Activated B cell treated with CpG ODN at 0.5 μM for 24 hours (primary cell): Measurements from ENCODE around the gene RWDD1. TPM values are rescaled to one million over a fixed set of nuclear protein-coding genes. Genes with fewer than 3 reads are reported as not detected.

Experiments
- ATAC-seq: fragments of 200-7000 bp; cut with Tn5 transposase; one replicate; pipeline ENCODE4 v1.10.0; 2021; ENCODE audit warnings: low read depth, mild to moderate bottlenecking, moderate library complexity
- CTCF ChIA-PET: fragments of 350-600 bp; sonication (Branson Sonifier 250); formaldehyde crosslinking; loops from one replicate; lab custom pipeline; 2021; ENCODE audit warnings: antibody characterized with exemption; lab: Charles Lee
- POLR2A ChIA-PET: fragments of 350-600 bp; sonication (Branson Sonifier 250); formaldehyde crosslinking; loops from one replicate; lab custom pipeline; 2021; ENCODE audit warnings: antibody characterized with exemption; lab: Charles Lee
- DNase-seq: peaks from one replicate; pipeline ENCODE4 v3.0.0; 2022
- H3K27ac Mint-ChIP-seq: one replicate; pipeline ENCODE4 v1.8.0; 2020; ENCODE audit warnings: mixed read lengths
- H3K27me3 Mint-ChIP-seq: one replicate; pipeline ENCODE4 v1.8.0; 2021; ENCODE audit warnings: mixed read lengths
- H3K36me3 Mint-ChIP-seq: one replicate; pipeline ENCODE4 v1.8.0; 2021; ENCODE audit warnings: low read depth, mixed read lengths
- H3K4me1 Mint-ChIP-seq: one replicate; pipeline ENCODE4 v1.8.0; 2021; ENCODE audit warnings: mixed read lengths
- H3K4me3 Mint-ChIP-seq: one replicate; pipeline ENCODE4 v1.8.0; 2020; ENCODE audit warnings: mild to moderate bottlenecking, mixed read lengths
- H3K9me3 Mint-ChIP-seq: one replicate; pipeline ENCODE4 v1.8.0; 2020; ENCODE audit warnings: mixed read lengths
- intact Hi-C: fragments of 100-400 bp; cut with micrococcal nuclease; formaldehyde crosslinking; loops from one replicate; pipeline ENCODE4 v1.15.1; 2024
- total RNA-seq: library from RNA; stranded (reverse); gene quantifications from 2 replicates; pipeline ENCODE4 v1.2.3, GENCODE V29; 2022
- TF ChIP-seq, protein P1 (sequence below): fragments of 200-600 bp; IDR thresholded peaks from one replicate; pipeline ENCODE4 v1.8.0; 2022; ENCODE audit warnings: antibody characterized with exemption, mild to moderate bottlenecking

RWDD1 gene
- total RNA-seq, 1 donor from 2014 or later, result 30.9 TPM

DNA sequence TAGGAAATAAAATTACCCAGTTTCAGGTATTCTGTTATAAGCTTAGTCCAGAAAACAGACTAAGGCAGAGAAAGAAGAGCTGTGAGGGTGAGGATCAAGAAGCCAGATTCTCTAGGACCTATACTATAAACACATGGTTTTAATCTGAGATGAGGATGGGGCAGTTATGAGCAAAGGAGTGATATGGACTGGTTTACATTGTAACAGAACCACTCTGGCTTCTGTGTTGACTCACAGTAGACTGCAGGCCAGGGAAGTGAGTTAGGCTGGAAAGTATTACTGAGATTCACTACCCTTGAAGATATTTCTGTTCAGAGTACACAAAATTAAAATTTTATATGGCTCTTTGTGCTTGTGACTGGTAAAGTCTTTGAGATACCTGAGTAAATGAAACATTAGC lies 3.2 kb upstream of the RWDD1 start:
- ATAC-seq (no peak), DNase-seq (no peak)
- CTCF ChIA-PET, result no interaction called here
- POLR2A ChIA-PET, result interaction anchor here (3.8 kb wide), 1 partner anchor 288 kb away, joined by 50 read pairs; the partner anchor contains the start of gene TSPYL1
- TF ChIP-seq, protein P1, sequence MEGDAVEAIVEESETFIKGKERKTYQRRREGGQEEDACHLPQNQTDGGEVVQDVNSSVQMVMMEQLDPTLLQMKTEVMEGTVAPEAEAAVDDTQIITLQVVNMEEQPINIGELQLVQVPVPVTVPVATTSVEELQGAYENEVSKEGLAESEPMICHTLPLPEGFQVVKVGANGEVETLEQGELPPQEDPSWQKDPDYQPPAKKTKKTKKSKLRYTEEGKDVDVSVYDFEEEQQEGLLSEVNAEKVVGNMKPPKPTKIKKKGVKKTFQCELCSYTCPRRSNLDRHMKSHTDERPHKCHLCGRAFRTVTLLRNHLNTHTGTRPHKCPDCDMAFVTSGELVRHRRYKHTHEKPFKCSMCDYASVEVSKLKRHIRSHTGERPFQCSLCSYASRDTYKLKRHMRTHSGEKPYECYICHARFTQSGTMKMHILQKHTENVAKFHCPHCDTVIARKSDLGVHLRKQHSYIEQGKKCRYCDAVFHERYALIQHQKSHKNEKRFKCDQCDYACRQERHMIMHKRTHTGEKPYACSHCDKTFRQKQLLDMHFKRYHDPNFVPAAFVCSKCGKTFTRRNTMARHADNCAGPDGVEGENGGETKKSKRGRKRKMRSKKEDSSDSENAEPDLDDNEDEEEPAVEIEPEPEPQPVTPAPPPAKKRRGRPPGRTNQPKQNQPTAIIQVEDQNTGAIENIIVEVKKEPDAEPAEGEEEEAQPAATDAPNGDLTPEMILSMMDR, result no peak
- intact Hi-C loops, result no loop called here
- Mint-ChIP-seq H3K27me3 (peaks cover 8% of the 10 kb centered on the region), H3K36me3 (peaks cover 13% of the 10 kb centered on the region), H3K4me1 (peaks cover 40% of the 10 kb centered on the region), H3K4me3 (no peak overlapping the region), H3K9me3 (no peaks in the 10 kb centered on the region), H3K27ac (no peak overlapping the region)

DNA sequence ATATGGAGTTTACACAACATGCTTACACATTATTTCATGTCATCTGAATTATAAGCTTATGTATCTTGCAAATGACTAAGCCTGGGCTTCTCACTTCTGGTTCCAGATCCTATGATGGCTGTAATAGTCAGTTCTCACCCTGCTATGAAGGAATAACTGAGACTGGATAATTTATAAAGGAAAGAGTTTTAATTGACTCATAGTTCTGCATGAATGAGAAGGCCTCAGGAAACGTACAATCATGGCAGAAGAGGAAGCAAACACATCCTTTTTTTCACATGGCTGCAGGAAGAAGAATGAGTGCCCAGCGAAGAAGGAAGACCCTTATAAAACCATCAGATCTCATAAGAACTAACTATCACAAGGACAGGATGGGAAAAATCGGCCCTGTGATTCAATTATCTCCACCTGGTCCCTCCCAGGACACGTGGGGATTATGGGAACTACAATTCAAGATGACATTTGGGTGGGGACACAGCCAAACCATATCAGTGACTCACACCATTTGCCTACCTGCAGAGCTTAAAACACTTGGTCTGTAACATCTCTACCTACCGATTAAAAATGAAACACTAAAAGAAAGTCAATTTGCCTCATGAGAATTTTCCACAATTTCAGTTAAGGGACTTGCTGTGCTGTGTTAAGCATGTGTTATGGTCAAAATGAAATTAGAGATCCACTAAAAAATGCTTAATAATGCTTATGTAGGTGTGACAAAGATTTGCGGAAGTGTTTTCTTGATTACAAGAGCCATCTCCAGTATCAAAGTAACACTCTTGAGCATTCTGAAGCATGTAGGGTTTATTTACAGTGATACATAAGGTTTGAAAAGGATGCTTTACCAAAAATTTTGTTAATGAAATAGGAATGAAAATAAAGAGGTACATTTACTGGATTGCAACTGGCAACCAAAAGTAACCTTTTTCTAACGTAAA lies 2.2 kb upstream of the RWDD1 start:
- Mint-ChIP-seq H3K27me3 (peaks cover 3% of the 10 kb centered on the region), H3K27ac (no peak overlapping the region), H3K4me3 (no peak overlapping the region), H3K9me3 (no peaks in the 10 kb centered on the region), H3K4me1 (peaks cover 50% of the 10 kb centered on the region), H3K36me3 (peaks cover 15% of the 10 kb centered on the region)
- ChIA-PET CTCF (no interaction called here), POLR2A (interaction anchor here (3.7 to 3.8 kb wide), 2 partner anchors 289 to 315 kb away, joined by 24 to 50 read pairs; partner anchors contain the start of genes TSPYL1 and TSPYL4)
- intact Hi-C loops, result no loop called here
- DNase-seq (no peak), ATAC-seq (no peak)
- TF ChIP-seq, protein P1, result no peak

DNA sequence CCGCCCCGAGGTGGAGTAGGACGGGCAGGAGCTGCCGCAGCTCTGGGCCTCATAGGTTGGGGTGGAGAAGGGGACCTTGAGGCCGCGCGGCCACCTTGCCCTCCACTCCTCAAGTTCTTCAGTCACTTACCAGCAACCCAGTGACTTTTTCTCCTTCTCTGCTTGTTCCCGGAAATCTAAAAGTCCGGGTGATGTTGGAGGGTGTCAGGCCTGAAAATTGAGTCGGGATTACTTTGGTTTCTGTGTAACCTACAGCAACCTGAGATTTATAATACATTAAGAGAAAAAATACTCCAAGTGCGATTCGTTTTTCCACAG lies 338 bp downstream of the RWDD1 start:
- ATAC-seq (no peak), DNase-seq (no peak)
- Mint-ChIP-seq H3K9me3 (no peaks in the 10 kb centered on the region), H3K4me1 (peaks cover 51% of the 10 kb centered on the region), H3K4me3 (peak overlapping the region; percentile 95), H3K27ac (peak overlapping the region; percentile 94), H3K27me3 (no peaks in the 10 kb centered on the region), H3K36me3 (peaks cover 37% of the 10 kb centered on the region)
- intact Hi-C loops, result loop anchor here (1.0 to 5.0 kb wide), 10 partner anchors 45 to 1031 kb away; partner anchors contain the start of genes DSE, GOPC, KPNA5 and NT5DC1
- TF ChIP-seq, protein P1, result no peak
- ChIA-PET CTCF (interaction anchor here (1.2 to 3.1 kb wide), 7 partner anchors 9 to 355 kb away, joined by 3 to 17 read pairs (median 4); partner anchors contain the start of gene TSPYL1), POLR2A (interaction anchor here (0.6 to 3.8 kb wide), 15 partner anchors 9 to 471 kb away, joined by 3 to 50 read pairs (median 6); partner anchors contain the start of genes CALHM6, KPNA5, NT5DC1 and RSPH4A)

DNA sequence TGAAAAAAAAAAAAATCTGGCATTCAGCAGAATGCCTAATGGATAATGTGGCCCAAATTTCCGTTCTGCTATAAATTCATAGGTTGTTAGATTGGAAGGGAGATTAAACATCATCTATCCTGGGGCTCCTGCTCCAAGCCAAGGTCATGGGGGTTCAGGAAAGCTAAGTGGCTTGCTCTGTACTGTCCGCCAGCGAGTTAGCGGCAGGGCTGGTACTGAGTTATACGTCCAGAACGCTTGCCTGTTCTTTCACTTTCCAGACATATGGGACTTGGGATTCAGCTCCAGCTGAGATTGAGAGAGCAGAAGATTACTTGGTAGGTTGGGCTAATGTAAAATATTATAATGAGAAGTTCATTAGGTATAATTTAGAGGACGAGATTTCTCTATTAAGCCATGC lies 858 bp downstream of the RWDD1 start:
- TF ChIP-seq, protein P1, result no peak
- Mint-ChIP-seq H3K27ac (peak overlapping the region; percentile 94), H3K4me3 (peak overlapping the region; percentile 95), H3K4me1 (peaks cover 51% of the 10 kb centered on the region), H3K9me3 (no peaks in the 10 kb centered on the region), H3K27me3 (no peaks in the 10 kb centered on the region), H3K36me3 (peaks cover 43% of the 10 kb centered on the region)
- ATAC-seq, result no peak
- ChIA-PET CTCF (interaction anchor here (0.9 to 3.1 kb wide), 7 partner anchors 9 to 355 kb away, joined by 3 to 17 read pairs (median 5); partner anchors contain the start of gene TSPYL1), POLR2A (interaction anchor here (0.7 to 3.8 kb wide), 6 partner anchors 44 to 318 kb away, joined by 3 to 50 read pairs (median 10); partner anchors contain the start of genes RSPH4A, TSPYL1 and TSPYL4)
- intact Hi-C loops, result loop anchor here (5.0 kb wide), 3 partner anchors 200 to 1030 kb away; partner anchors contain the start of genes DSE, GOPC and NT5DC1
- no peak for DNase-seq

DNA sequence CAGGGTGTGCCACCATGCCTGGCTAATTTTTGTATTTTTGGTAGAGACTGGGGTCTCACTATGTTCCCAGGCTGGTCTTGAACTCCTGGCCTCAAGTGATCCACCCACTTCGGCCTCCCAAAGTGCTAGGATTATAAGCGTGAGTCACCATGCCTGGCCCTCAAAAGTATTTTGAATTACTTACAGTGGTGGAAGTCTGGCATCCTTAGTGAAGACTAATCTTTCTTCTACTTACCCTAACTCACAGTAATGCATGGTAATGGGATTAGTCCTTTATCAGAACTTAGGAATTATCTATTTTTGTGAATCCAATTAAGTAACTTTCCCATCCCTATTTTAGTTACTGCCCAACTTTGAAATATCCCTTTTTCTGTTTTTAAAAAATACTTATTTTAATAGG lies 3.9 kb downstream of the RWDD1 start:
- intact Hi-C loops, result no loop called here
- Mint-ChIP-seq H3K9me3 (no peaks in the 10 kb centered on the region), H3K4me1 (peaks cover 39% of the 10 kb centered on the region), H3K4me3 (no peak overlapping the region), H3K27ac (no peak overlapping the region), H3K27me3 (no peaks in the 10 kb centered on the region), H3K36me3 (peaks cover 63% of the 10 kb centered on the region)
- ChIA-PET POLR2A (interaction anchor here (0.7 kb wide), 1 partner anchor 37 kb away, joined by 7 read pairs; no protein-coding TSS in a partner anchor), CTCF (no interaction called here)
- ATAC-seq (no peak), DNase-seq (no peak)
- TF ChIP-seq, protein P1, result no peak
